H9 (cell line): Measurements from ENCODE around the gene TBC1D8. TPM values are rescaled to one million over a fixed set of nuclear protein-coding genes. Genes with fewer than 3 reads are reported as not detected.
A peak's percentile ranks its signal among the peaks of the same experiment; 100 is the strongest.

Experiments
- DNase-seq: peaks from one replicate; pipeline ENCODE4 v3.0.0-alpha.2; 2017
- H2AFZ ChIP-seq: one replicate; pipeline ENCODE4 v1.6.1; 2013; ENCODE audit warnings: mild to moderate bottlenecking, low read length, control low read depth, moderate library complexity
- H2AK5ac ChIP-seq: 2 replicates; pipeline ENCODE4 v1.6.1; 2013; ENCODE audit warnings: low read length, control low read depth, mixed read lengths; ENCODE audit not compliant: insufficient read length
- H2BK120ac ChIP-seq: one replicate; pipeline ENCODE4 v1.6.1; 2013; ENCODE audit warnings: low read depth, mild to moderate bottlenecking, low read length, control low read depth, inconsistent platforms; ENCODE audit not compliant: poor library complexity, severe bottlenecking
- H2BK12ac ChIP-seq: 2 replicates; pipeline ENCODE4 v1.6.1; 2013; ENCODE audit warnings: low read length, control low read depth, mixed read lengths, low read depth; ENCODE audit not compliant: insufficient read length
- H2BK15ac ChIP-seq: 2 replicates; pipeline ENCODE4 v1.6.1; 2013; ENCODE audit warnings: low read depth, low read length, control low read depth
- H2BK20ac ChIP-seq: one replicate; pipeline ENCODE4 v1.6.1; 2013; ENCODE audit warnings: low read depth, mild to moderate bottlenecking, low read length, control low read depth, inconsistent platforms; ENCODE audit not compliant: poor library complexity, severe bottlenecking
- H2BK5ac ChIP-seq: 2 replicates; pipeline ENCODE4 v1.6.1; 2013; ENCODE audit warnings: low read length, control low read depth, mixed read lengths; ENCODE audit not compliant: insufficient read length
- H3K14ac ChIP-seq: 2 replicates; pipeline ENCODE4 v1.6.1; 2013; ENCODE audit warnings: low read length, control low read depth; ENCODE audit not compliant: insufficient read depth
- H3K18ac ChIP-seq: 2 replicates; pipeline ENCODE4 v1.6.1; 2013; ENCODE audit warnings: low read depth, mild to moderate bottlenecking, mixed read lengths, low read length, control low read depth; ENCODE audit not compliant: insufficient read length
- H3K23ac ChIP-seq: 2 replicates; pipeline ENCODE4 v1.6.1; 2013; ENCODE audit warnings: low read length, control low read depth, mixed read lengths, low read depth; ENCODE audit not compliant: insufficient read length
- H3K23me2 ChIP-seq: 2 replicates; pipeline ENCODE4 v1.6.1; 2013; ENCODE audit warnings: low read depth, mild to moderate bottlenecking, mixed read lengths, low read length, control low read depth; ENCODE audit not compliant: insufficient read length, poor library complexity, severe bottlenecking
- H3K27ac ChIP-seq: 2 replicates; pipeline ENCODE4 v1.5.1; 2013; ENCODE audit warnings: low read length, control low read depth, mixed read lengths, low read depth; ENCODE audit not compliant: insufficient read length
- H3K27me3 ChIP-seq: 2 replicates; pipeline ENCODE4 v1.6.1; 2013; ENCODE audit warnings: low read length, control low read depth, inconsistent platforms; ENCODE audit not compliant: insufficient read depth
- H3K4ac ChIP-seq: 2 replicates; pipeline ENCODE4 v1.6.1; 2013; ENCODE audit warnings: low read depth, mild to moderate bottlenecking, control low read depth, inconsistent platforms, low read length, moderate library complexity
- H3K4me1 ChIP-seq: 2 replicates; pipeline ENCODE4 v1.6.1; 2013; ENCODE audit warnings: low read length, control low read depth, inconsistent platforms; ENCODE audit not compliant: insufficient read depth
- H3K4me2 ChIP-seq: 2 replicates; pipeline ENCODE4 v1.6.1; 2013; ENCODE audit warnings: low read length, control low read depth, mixed read lengths; ENCODE audit not compliant: insufficient read length, insufficient read depth
- H3K56ac ChIP-seq: 2 replicates; pipeline ENCODE4 v1.6.1; 2013; ENCODE audit warnings: low read depth, mild to moderate bottlenecking, mixed read lengths, low read length, control low read depth; ENCODE audit not compliant: insufficient read length
- H3K79me1 ChIP-seq: 2 replicates; pipeline ENCODE4 v1.6.1; 2013; ENCODE audit warnings: low read depth, mild to moderate bottlenecking, moderate library complexity, low read length, control low read depth, inconsistent platforms; ENCODE audit not compliant: insufficient read depth, poor library complexity, severe bottlenecking
- H3K79me2 ChIP-seq: 2 replicates; pipeline ENCODE4 v1.6.1; 2013; ENCODE audit warnings: low read length, control low read depth, inconsistent platforms; ENCODE audit not compliant: insufficient read depth
- H3K9ac ChIP-seq: 2 replicates; pipeline ENCODE4 v1.6.1; 2013; ENCODE audit warnings: low read length, control low read depth, mixed read lengths; ENCODE audit not compliant: insufficient read length; ENCODE audit errors: extremely low read depth
- H3K9me3 ChIP-seq: one replicate; pipeline ENCODE4 v1.6.1; 2013; ENCODE audit warnings: low read depth, low read length, inconsistent platforms; ENCODE audit not compliant: control insufficient read depth
- H3T11ph ChIP-seq: one replicate; pipeline ENCODE4 v1.6.1; 2013; ENCODE audit warnings: mild to moderate bottlenecking, low read length, control low read depth, inconsistent platforms
- H4K20me1 ChIP-seq: one replicate; pipeline ENCODE4 v1.6.1; 2013; ENCODE audit not compliant: control insufficient read depth, insufficient read length, insufficient read depth
- H4K5ac ChIP-seq: 2 replicates; pipeline ENCODE4 v1.6.1; 2013; ENCODE audit warnings: low read depth, mild to moderate bottlenecking, mixed read lengths, low read length, control low read depth; ENCODE audit not compliant: insufficient read length
- H4K8ac ChIP-seq: replicated peaks from 2 replicates; pipeline ENCODE4 v1.6.1; 2013; ENCODE audit warnings: low read length, control low read depth, mixed read lengths, low read depth; ENCODE audit not compliant: insufficient read length
- H4K91ac ChIP-seq: 2 replicates; pipeline ENCODE4 v1.6.1; 2013; ENCODE audit warnings: low read depth, mild to moderate bottlenecking, moderate library complexity, mixed read lengths, low read length, control low read depth; ENCODE audit not compliant: insufficient read length
- H3K27ac Mint-ChIP-seq, 3 experiments: 2 replicates in 2 of 3; 3 replicates in 1 of 3; pipeline ENCODE4 v1.8.0; 2020 to 2021; ENCODE audit warnings: mixed read lengths in 3 of 3, mild to moderate bottlenecking in 1 of 3, moderate library complexity in 1 of 3
- H3K27me3 Mint-ChIP-seq: 2 replicates; pipeline ENCODE4 v1.8.0; 2021; ENCODE audit warnings: low read depth, mild to moderate bottlenecking, moderate library complexity, mixed read lengths
- H3K36me3 Mint-ChIP-seq, 3 experiments: 2 replicates in 2 of 3; 3 replicates in 1 of 3; pipeline ENCODE4 v1.8.0; 2020 to 2021; ENCODE audit warnings: low read depth in 3 of 3, mixed read lengths in 3 of 3; ENCODE audit not compliant: insufficient read depth in 1 of 3
- H3K4me1 Mint-ChIP-seq, 2 experiments: 2 replicates each; pipeline ENCODE4 v1.8.0; 2020; ENCODE audit warnings: mixed read lengths in 2 of 2
- H3K4me3 Mint-ChIP-seq, 2 experiments: 2 replicates in 1 of 2; 3 replicates in 1 of 2; pipeline ENCODE4 v1.8.0; 2020 to 2021; ENCODE audit warnings: mild to moderate bottlenecking in 2 of 2, mixed read lengths in 2 of 2, moderate library complexity in 1 of 2
- H3K9me3 Mint-ChIP-seq, 2 experiments: 2 replicates in 1 of 2; 3 replicates in 1 of 2; pipeline ENCODE4 v1.8.0; 2020; ENCODE audit warnings: mild to moderate bottlenecking in 2 of 2, mixed read lengths in 2 of 2, moderate library complexity in 1 of 2
- WGBS: extraction: QIAGEN DNeasy Blood & Tissue Kit; methylation state at CpG from one replicate; pipeline ENCODE4 v1.1.7; 2013; ENCODE audit warnings: missing lambda C conversion rate, low lambda C conversion rate, mixed read lengths; ENCODE audit not compliant: insufficient read length; ENCODE audit errors: extremely low coverage; 5-methylcytosine and 5-hydroxymethylcytosine counted together
- total RNA-seq: library from RNA; stranded (reverse); gene quantifications from 2 replicates; pipeline ENCODE4 v1.2.1, GENCODE V29; 2021
- TF ChIP-seq, protein P1 (sequence below): fragments of 200-600 bp; sonication (generic); conservative IDR thresholded peaks from 3 replicates; pipeline ENCODE4 v1.8.0; 2021; ENCODE audit warnings: antibody characterized with exemption, mild to moderate bottlenecking

TBC1D8 gene
- total RNA-seq, 1 experiment from 2014 or later, result 16.6 TPM

GRCh38 chr2:101089419-101089818 is 61.8 kb downstream of the TBC1D8 start:
- Histone ChIP-seq H3T11ph (no peak overlapping the region), H3K27me3 (no peaks in the 10 kb centered on the region), H2BK15ac (no peak overlapping the region), H3K9me3 (no peaks in the 10 kb centered on the region), H2AFZ (no peak overlapping the region), H3K4me2 (no peak overlapping the region), H2BK12ac (no peak overlapping the region), H3K23me2 (no peaks in the 10 kb centered on the region), H3K9ac (no peak overlapping the region), H2AK5ac (no peak overlapping the region), H2BK5ac (no peak overlapping the region), H3K23ac (no peak overlapping the region), H3K27ac (no peak overlapping the region), H3K79me2 (no peaks in the 10 kb centered on the region; the same call in 1 of the 2 replicates), H2BK20ac (no peak overlapping the region), H3K56ac (no peak overlapping the region), H4K5ac (no peak overlapping the region), H3K4me1 (no peaks in the 10 kb centered on the region; the same call in 1 of the 2 replicates), H3K79me1 (peaks cover 3% of the 10 kb centered on the region), H3K18ac (no peak overlapping the region), H3K14ac (no peak overlapping the region), H4K8ac (no peak overlapping the region), H4K91ac (no peak overlapping the region), H2BK120ac (no peak overlapping the region), H3K4ac (no peak overlapping the region), H4K20me1 (no peaks in the 10 kb centered on the region)
- TF ChIP-seq, protein P1, sequence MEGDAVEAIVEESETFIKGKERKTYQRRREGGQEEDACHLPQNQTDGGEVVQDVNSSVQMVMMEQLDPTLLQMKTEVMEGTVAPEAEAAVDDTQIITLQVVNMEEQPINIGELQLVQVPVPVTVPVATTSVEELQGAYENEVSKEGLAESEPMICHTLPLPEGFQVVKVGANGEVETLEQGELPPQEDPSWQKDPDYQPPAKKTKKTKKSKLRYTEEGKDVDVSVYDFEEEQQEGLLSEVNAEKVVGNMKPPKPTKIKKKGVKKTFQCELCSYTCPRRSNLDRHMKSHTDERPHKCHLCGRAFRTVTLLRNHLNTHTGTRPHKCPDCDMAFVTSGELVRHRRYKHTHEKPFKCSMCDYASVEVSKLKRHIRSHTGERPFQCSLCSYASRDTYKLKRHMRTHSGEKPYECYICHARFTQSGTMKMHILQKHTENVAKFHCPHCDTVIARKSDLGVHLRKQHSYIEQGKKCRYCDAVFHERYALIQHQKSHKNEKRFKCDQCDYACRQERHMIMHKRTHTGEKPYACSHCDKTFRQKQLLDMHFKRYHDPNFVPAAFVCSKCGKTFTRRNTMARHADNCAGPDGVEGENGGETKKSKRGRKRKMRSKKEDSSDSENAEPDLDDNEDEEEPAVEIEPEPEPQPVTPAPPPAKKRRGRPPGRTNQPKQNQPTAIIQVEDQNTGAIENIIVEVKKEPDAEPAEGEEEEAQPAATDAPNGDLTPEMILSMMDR, result no peak
- H3K4me1 Mint-ChIP-seq, result peaks cover 3 to 6% of the 10 kb centered on the region in 2 experiments; a peak in 3 of 4 replicates
- 0 out of 7 replicates have a peak overlapping the region, but pooled peaks of 1 of the 3 experiments have one; percentile 7 for H3K27ac Mint-ChIP-seq
- peaks cover 0 to 10% (median 5%) of the 10 kb centered on the region in 3 experiments; a peak in 4 of 7 replicates for H3K36me3 Mint-ChIP-seq
- H3K4me3 Mint-ChIP-seq, result no peak overlapping the region
- H3K9me3 Mint-ChIP-seq, result no peaks in the 10 kb centered on the region
- WGBS, result no CpG with 5 or more reads among the region's 1 CpG
- no peak for DNase-seq
- H3K27me3 Mint-ChIP-seq, result no peaks in the 10 kb centered on the region
